ENCODE results near the gene GABBR2.

DNA sequence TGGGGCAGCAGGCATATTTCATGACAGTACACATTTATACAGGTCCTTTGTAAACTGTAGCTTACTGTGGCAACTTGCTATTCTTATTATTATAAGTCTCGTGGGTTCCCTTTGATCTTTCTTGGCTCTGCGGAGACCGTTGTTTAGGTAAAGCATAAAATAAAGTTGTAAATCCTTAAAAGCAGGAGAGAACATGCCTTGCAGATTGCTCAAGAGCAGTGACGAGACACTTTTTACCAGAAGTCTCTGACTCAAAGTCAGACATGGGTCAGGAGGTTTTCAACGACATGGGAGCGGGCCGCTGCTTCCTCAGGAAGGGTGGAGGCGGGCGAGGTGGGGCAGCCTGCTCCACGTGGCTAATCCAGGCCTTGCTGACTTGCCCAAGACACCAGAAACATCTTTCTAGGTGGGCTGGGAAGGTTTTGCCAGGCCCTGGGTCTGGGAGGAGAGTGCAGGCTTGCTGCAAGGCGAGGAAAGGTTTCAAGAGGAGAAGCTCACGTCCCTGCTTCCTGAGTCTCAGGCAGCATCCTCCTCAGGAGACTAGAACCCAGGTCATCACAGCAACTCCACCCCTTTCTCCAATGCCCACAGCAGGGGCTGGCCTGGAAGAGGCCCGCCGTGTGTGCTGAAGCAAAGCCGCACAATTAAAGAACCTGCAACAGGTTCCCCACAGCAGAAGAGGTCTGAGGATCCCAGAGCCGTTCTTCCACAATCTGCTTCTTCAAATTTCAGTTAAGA is 459.8 kb downstream of the GABBR2 start:
- TF ChIP-seq CTCF (IDR thresholded peaks at IDR 0.05), result no peak
- no peak for TF ChIP-seq POLR2A (IDR thresholded peaks at IDR 0.05)
